Sciatic nerve (tissue), 1 donor: Measurements from ENCODE around the gene ZNF594. TPM values are rescaled to one million over a fixed set of nuclear protein-coding genes. Genes with fewer than 3 reads are reported as not detected.

Source experiments
- total RNA-seq: library from RNA; stranded (reverse); fragmentation: NEBNext Ultra II Directional; extraction: Animal tissue kit (Norgen Biotek cat#: 25700); gene quantifications from one replicate; pipeline ENCODE4 v1.2.1, GENCODE V29; 2021
- donor health status: DM: no; HTN: no; CAD: no.

ZNF594 gene
- total RNA-seq, 1 donor from 2014 or later = 16.5 TPM

Other genes starting within 250 kb of the ZNF594 start
- gene PFN1, start 243.3 kb downstream of the ZNF594 start, total RNA-seq = 234 TPM
- 5.1 TPM for gene ENO3, start 240.7 kb downstream of the ZNF594 start, total RNA-seq
- gene SPAG7, start 224.1 kb downstream of the ZNF594 start, total RNA-seq = 50.8 TPM
- 62.9 TPM for gene CAMTA2, start 204.2 kb downstream of the ZNF594 start, total RNA-seq
- 1.6 TPM for gene INCA1, start 194.3 kb downstream of the ZNF594 start, total RNA-seq
- 143 TPM for gene KIF1C, start 193.9 kb downstream of the ZNF594 start, total RNA-seq
- not detected for gene SLC52A1, start 156.4 kb downstream of the ZNF594 start, total RNA-seq
- 6.6 TPM for gene ZFP3, start 113.4 kb downstream of the ZNF594 start, total RNA-seq
- 10.0 TPM for gene ZNF232, start 80.0 kb downstream of the ZNF594 start, total RNA-seq
- 0.31 TPM for gene USP6, start 75.8 kb downstream of the ZNF594 start, total RNA-seq
- 4.9 TPM for gene SCIMP, start 43.0 kb upstream of the ZNF594 start, total RNA-seq
- 49.1 TPM for gene RABEP1, start 90.4 kb upstream of the ZNF594 start, total RNA-seq
- 55.8 TPM for gene NUP88, start 227.8 kb upstream of the ZNF594 start, total RNA-seq
- gene RPAIN, start 228.3 kb upstream of the ZNF594 start, total RNA-seq = 32.5 TPM
- 46.6 TPM for gene C1QBP, start 247.3 kb upstream of the ZNF594 start, total RNA-seq